Amygdala (tissue), 56 donors: ENCODE measurements around the gene CCR5AS.
"Not testable (repeated sequence)": the region's sequence is repeated elsewhere in the genome, so short reads cannot be mapped to it uniquely, and the experiment has no call there.

Experiments
- DNase-seq, 56 donors: peaks; one replicate each; lab custom pipeline; 2025; lab: John Stamatoyannopoulos, UW

The CCR5AS gene

DNA sequence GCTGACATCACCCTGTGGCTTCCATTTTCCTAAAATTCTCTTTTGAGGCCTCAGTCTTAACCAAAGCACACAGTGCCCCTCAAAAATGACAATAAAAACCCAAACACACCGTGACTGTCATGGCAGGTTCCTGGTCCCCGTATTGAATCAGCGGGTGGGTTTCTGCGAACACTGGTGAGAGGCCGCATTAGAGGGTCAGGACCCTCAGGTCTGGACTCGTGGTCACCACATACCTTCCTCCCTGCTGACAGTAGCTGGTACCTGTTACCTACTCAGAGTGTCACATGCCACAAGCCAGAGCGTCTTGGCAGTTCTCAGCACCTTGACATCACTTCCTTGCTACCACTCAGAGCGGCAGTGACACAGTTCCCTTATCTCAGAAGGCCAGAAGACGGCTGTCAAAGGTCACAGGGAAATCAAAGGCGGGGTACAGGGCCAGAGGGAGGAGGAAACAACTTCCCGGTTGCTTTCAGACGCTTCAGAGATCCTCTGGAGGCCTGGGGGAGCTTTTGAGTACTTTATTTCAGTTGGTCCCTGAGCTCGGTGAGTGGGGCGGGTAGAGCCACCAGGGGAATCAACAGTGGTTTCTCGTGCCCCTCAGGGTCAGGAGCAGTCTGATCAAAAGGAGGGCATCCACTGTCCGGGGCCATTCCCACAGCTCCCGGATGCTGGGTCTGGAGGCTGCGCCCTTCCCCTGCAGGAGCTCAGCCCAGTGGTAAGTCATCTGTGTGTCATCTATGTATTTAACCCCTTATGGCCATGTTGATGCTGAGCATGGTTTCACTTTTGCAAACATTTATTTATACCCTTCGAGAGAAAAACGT, at the start of gene CCR5AS, which contains the start of gene CCRL2:
Gene CCR5AS, minus strand, starts transcription at position 279 of the 824 bp plus-strand sequence.
Gene CCRL2, plus strand, starts transcription at position 472 of the 824 bp plus-strand sequence. CDS start 821 bp downstream, outside the sequence.
- peak in 11 of 56 donors; percentile 7 to 50 (median 19) for DNase-seq

DNA sequence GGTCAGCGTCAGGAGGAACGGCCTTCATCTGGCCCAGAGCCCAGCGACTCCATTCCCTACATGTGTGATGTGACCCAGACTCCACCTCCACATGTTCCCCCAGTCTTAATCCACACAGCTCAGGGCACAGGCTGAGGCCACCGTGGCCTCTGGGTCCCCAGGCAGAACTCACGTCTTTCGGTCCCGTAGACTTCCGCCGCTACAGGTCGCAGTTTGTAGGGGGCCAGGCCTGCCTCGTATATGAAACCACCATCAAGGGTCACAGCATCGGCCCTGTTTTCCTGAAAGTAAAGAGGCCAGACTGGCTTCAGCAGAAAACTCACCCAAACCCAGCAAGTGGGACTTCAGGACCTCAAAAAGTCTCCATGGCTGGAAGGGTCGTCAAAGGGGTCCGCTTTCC, 49.3 kb upstream of the CCR5AS start:
- DNase-seq: no peak

DNA sequence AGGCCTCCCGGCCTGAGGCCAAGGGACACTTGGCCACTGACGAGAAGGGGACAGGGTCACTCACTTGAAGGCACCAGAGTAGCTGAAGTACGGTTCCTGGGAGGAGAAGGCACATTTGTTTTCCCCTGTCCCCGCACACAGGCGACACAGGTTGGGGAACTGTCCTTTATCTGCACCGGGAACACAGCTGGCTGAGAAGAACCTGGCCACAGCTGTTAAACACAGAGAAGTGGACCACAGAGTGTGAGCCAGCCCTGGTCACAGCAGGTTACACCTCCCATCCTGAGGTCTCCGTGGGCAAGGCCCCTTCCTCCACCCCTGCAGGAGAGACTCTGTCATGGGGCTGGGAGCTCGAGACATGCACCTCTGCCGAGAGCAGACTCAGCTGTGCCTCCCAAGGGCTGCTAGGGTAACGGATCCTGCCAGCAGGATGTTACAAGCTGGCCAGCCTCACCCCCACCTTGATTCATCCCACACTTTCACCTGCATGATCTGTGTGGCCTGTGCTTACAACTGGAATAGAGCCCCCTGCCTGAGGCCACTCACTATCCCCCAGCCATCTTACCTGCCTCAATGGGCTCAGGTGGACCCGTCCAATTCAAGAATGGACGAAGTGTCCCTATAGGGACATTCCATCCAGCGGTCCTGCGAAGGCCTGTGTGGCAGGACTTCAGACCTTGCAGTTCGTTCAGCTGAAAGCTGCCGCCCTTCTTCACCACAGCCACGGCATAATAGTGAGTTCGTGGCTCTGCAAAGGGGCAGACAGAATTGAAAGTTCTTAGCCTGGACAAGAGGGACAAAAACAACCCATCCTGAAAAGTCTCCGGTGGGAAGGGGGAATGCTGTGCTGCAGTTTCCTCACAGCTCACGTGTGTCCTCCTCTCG, 48.6 kb upstream of the CCR5AS start:
- no peak for DNase-seq

DNA sequence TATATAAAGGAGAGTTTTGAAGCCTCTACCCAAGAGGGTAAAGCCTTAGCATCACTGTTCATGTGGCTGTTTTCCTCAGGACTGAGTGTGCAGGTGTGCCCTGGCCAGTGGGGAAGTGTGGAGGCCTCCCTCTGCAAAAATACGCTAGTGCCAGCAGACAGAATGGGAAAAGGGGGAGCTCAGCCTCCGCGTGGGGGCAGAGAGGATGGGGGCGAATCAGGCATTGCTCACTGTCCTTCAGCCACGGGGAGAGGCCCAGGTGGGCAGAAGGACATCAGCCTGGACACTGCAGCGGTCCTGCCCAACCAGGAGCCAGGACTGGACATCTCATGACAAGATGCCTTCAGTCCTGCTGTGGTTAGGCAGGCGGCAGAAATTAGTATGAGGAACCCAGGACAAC, 47.7 kb upstream of the CCR5AS start:
- no peak for DNase-seq

DNA sequence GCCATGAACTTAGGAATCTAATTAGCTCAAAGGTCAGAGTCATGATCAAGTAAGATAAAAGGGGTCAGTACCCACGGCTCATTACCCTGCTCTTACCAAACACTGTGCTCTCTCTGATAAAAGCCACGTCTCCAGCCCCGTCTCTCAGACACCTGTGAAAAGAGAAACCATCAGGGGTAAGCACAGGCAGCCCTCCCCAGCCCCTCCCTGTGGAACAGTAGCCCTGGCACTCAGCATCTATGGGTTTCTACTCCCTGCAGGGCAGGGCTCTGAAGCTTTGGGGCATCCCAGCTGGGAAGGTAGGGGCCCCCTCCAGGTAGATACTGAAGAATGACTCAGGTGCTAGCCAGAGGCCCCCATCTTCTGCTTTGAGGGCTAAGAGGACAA, 47.3 kb upstream of the CCR5AS start:
- no peak for DNase-seq

DNA sequence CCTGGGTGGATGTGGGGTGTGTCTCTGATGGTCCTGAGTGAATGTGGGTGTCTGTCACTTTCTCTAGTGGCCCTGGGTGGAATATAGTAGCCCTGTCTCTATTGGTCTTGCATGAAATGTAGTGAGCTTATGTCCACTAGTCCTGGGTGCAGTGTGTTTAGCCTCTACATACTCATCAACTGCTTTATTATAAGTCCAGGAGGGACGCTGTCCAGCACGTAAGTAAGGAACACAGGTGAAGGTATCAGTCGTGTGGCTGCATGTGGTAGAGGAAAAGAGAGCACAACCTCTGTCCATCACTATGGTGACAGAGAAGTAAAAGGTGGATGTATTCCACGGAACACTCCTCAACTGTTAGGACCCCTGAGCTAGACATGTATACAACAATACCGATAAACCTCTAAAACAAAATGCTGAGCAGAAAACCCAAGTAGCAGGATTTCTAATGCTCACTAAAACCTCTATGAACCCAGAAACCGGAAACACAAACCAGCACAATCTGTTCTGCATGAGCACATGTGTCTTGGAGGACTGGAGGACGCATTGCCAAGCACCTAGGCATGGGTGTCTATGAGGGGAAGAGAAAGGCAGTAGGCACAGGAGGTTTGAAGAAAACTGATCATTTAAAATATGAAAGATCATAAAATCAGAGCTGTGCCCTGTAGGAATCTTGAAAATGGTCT, 46.8 kb upstream of the CCR5AS start:
- no peak for DNase-seq

DNA sequence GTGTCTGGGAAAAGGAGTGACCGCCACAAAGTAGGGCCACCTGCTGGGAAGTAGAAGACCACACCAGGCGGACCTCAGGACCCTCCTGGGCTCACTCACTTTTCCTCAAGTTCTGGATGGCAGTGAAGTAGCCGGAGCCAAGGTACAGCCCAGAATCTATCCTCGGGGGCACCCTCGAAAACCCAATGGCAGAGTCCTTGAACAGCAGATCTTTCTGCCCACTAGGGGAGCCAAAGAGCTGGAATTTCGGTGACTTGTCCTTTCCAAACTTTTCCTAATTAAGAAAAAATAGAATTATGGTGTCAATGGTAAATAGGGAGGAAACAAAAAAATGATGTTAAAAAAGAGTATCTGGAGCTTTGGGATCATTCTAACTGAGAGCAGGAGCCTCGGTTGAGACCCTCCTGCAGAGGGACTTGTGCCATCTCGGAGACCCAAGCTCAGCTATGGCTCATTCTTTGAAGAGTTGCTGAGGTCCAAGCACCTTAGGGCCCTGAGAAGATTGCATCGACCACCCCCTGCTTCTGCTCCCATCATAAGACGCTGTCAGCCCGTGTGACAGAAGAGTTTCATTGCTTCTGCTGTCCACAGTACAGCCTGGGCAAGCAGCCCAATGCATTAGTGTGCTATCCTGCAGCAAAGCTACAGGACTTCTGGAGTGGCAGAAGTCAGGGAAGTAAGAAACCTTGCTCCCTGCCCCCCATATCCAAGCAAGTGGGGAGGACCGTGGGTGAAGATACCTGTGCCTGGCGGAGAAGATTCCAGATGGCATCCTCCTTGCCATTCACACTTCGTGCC, 43.1 kb upstream of the CCR5AS start:
- no peak for DNase-seq

DNA sequence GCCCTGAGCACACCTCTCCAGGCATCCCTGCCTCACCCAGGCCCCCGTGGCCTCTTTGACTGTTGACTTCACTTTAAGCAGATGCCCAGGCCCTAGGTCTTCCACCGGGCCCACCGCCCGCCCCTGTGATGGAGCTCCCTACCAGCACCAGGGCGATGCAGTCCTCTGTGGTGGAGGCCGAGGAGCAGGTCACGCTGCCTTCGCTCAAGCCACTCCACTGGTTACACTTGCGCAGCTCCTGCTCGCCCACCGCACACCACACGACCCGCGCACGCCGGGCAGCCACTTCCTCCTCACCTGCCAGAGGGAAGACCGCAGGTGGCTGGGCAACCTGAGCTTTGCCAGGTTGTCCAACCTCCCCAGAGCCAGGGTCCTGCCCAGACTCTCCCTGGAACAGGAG, 41.9 kb upstream of the CCR5AS start:
- DNase-seq: no peak

DNA sequence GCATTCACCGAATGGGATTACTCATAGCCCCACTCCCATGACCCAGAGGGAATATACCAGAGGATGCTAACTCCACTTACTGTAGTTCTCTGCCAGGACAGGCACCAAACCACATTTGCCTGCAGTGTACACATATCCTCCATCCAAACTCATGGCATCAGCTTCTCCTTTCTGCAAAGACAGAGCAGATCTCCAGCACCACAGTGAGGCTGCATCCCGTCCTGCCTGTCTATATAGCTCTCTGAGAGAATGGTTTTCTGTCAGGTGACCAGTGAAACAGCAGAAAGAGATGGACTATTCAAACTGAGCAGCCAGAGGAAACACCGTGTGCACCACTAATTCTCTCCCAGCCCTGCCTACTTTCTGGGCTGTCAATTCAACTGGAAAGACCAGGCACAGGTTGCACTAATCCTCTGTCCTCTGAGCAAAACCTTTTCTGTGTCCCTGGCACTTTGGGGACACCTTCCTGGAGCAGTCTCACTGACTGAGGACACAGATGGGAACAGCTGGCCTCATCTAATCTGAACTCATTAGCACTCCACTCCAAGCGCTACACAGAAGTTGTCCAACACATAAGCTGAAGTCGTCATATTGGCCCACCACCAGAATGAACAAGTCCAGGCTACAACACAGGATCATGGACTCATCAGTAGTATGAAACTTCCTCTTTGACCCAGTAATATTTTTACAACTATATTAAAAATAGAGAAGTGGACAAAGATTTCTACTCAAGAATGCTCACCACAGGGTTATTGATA, 40.5 kb upstream of the CCR5AS start:
- DNase-seq: no peak

DNA sequence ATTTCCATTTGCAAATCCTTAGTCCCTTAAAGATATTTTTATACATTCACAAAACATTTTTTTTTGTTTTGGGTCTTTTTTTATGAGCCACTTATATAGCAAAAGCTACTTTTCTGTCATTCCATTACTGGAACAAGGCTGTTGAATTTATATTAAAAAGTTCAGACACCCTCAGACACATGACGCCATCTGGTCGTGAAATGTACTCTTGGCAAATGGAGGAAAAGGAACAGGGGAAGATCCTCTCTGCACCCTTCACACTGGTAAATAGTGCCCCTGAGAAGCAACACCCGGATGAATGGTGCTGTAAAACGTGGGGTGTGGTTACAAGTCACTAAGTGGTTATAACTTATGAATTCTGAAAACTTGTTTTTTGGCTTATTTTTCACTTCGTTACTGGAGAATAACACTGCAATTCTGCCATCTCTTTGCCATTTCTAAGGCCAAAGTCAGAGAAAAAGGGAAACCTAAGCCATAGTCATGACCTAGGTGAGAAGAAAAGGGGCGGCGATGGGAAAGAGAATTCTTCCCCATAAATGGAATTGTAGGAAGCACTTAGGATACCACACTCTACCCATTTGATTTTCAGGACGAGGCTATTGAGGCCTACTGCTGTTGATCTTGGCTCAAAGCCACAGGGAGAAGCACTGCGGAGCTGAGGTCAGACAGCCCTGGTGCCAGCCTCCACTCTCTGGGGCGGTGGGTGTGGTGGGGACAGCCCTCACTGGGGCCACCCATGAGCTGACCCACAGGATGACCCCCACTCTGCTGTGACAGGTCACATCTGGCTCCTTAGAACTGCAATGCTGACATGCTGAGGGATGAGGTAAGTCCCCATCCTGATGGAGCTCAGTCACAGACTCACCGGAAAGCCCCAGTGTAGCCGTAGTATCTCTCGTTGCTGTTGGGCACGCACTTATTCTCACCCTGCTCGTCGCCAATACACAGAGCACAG, 36.0 kb upstream of the CCR5AS start:
- peak in 5 of 56 donors; percentile 2 to 58 (median 29) for DNase-seq

DNA sequence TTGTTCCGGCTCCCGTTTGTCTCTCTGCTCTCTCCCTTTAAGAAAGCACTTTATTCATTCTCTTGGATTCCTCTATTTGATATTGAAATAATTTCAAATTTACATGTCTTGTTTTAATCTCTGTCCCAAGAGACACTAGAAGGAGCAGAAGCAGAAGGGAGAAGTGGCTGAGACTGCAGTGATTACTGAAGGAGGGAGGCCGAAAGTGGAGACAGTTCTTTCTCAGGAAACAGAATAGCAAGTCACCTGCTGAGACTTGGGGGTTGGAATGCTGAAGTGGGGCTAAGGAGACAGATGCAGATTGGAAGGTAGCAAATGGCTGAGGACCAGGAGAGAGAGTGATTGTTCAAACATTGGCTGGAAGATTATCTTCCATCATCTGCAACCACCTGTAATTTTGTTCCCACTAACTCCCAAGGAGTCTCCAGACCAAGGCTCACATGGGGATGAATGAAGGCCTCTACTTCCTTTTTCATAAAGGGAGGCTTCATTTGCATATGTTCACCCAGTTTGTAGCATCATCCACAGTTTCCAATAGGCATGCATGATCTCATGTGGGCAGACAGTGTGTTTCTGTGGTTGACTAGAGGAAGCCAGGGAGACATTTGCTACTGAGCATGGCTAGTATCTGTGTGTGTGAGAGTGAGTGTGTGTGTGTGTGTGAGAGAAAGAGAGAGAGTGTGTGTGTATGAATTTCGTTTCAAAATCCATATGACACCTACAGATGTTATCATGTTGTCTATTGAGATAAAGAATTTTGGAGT, 33.8 kb upstream of the CCR5AS start:
- DNase-seq: no peak

DNA sequence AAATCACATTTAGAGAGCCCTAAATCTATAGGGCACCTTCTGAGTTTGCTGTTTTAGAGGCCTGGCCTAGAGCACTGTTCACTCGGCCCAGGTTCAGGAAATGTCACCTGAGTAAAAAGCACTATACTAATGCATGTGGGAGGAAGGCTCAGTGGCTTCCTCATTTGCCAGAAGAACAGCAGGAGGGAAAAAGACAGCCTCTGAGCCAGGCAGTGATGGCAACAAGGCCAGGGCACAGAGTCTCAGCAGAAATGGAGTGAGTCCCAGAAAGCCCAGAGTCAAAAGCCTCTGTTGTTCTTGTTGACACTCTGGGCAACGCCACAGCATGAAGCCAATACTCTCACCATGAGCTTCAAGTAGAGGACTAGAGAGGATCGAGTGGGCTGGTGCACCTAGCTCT, 32.0 kb upstream of the CCR5AS start:
- DNase-seq: peak in 4 of 56 donors; percentile 6 to 26 (median 22)

DNA sequence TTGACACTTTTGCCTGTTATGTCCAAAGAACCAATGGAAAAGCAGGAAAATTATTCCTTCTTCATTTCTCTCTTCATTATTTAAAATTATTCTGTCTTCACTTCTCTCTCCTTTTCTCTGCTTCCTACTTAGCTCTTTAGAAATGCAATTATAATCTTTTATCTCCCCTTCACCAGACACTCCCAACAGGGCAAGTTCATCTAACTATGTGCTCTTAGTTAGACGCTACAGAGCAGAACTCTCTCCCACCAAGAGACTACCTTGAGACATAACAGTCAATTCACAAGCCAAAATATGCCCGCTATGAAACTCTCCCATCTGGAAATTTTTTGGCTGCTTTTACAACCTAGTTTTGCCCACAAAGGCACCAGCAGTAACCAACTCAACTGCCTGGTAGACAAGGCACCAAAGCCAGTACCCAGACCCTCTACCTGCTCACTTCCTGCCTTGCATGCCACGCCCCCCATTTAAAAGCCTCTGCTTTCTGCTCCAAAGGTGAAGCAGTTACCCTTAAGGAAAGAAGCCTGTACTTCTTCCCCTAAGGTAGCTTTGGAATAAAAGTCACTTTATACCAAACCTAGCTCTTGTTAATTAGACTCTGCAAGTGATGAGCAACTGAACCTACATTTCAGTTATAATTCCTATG, 28.3 kb upstream of the CCR5AS start:
- no peak for DNase-seq

DNA sequence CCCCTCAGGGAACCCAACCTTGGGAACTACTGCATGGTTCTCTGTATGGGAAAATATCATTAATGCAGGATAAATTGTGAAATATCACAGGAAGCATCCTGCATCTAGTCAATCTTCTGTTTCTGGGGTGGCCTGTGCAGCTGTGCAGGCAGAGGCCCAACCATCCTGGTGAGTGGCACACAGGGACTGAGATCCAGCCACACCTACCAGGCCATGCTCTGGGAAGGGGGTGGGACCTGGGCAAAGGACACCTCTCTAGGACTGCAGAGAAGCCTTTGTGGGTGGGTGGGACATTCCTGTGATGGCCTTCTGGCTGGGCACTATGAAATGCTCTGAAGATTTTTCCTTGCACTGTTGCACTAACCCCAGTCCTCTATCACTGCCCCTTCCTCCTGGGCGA, 27.0 kb upstream of the CCR5AS start:
- no peak for DNase-seq

DNA sequence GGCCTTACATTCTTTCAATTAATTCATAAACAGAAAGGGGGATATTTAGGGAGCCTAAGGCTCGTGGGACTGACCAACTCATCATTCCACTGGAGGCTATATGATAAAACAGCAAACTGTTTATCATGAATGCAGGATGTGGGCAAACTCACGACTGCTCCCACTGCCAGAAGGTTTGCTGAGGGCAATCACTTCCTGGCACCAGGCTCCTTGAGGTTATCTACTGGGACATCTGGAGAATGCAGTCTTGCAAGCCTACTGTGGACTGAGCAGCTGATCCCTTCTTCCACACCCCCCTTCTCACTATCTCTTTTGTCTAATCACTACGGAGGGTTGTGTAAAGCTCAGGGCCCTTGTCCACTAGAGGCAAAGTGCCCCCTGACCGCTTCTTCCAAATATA, 26.3 kb upstream of the CCR5AS start:
- not testable (repeated sequence) for DNase-seq

DNA sequence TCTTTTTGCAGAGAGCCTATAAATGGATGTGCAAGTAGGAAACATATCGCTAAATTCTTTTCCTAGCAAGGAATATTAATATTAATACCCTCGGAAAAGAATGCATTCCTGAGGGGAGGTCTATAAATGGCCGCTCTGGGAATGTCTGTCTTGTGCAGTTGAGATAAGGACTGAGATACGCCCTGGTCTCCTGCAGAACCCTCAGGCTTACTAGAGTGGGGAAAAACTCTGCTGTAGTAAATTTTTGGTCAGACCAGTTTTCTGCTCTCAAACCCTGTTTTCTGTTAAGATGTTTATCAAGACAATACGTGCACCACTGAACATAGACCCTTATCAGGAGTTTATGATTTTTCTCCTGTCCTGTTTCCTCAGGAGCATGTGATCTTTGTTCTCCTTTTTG, 25.0 kb upstream of the CCR5AS start:
- DNase-seq: not testable (repeated sequence)

DNA sequence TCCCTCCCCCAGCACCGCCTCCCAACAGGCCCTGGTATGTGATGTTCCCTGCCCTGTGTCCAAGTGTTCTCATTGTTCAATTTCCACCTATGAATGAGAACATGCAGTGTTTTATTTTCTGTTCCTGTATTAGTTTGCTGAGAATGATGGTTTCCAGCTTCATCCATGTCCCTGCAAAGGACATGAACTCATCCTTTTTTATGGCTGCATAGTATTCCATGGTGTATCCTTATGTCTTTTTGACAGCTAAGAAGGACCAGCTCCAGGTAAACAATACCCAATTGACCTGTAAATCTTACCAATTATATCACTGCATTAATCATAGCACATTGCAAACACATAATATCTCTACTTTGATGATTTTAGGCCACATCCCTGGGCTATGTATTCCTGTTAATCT, 24.0 kb upstream of the CCR5AS start:
- not testable (repeated sequence) for DNase-seq
